ENCODE measurements around the gene R3HDM2. TPM values are rescaled to one million over a fixed set of nuclear protein-coding genes. Genes with fewer than 3 reads are reported as not detected.

Gene R3HDM2
- total RNA-seq, 1 donor from 2014 or later: 46.5 TPM

- Mint-ChIP-seq H3K4me3 (ENCODE audit: unreplicated experiment) (no peak overlapping the region), H3K9me3 (ENCODE audit: low read depth) (no peaks in the 10 kb centered on the region), H3K27me3 (ENCODE audit: low read depth) (no peaks in the 10 kb centered on the region), H3K36me3 (ENCODE audit: low read depth) (peaks cover 4% of the 10 kb centered on the region), H3K4me1 (ENCODE audit: low read depth) (peaks cover 17% of the 10 kb centered on the region), H3K27ac (ENCODE audit: unreplicated experiment) (no peak overlapping the region)
- no peak for TF ChIP-seq CTCF (IDR thresholded peaks at IDR 0.05)
- no peak for DNase-seq (ENCODE audit: low spot score)
These were observed 42.4 kb downstream of the R3HDM2 start for GRCh38 chr12:57388425-57388824.

GRCh38 chr12:57386187-57386720 is 44.6 kb downstream of the R3HDM2 start:
- DNase-seq (ENCODE audit: low spot score): no peak
- Mint-ChIP-seq H3K4me1 (ENCODE audit: low read depth) (peaks cover 17% of the 10 kb centered on the region), H3K36me3 (ENCODE audit: low read depth) (no peaks in the 10 kb centered on the region), H3K4me3 (ENCODE audit: unreplicated experiment) (no peak overlapping the region), H3K27me3 (ENCODE audit: low read depth) (no peaks in the 10 kb centered on the region), H3K27ac (ENCODE audit: unreplicated experiment) (no peak overlapping the region), H3K9me3 (ENCODE audit: low read depth) (no peaks in the 10 kb centered on the region)
- TF ChIP-seq CTCF (IDR thresholded peaks at IDR 0.05): no peak

DNA sequence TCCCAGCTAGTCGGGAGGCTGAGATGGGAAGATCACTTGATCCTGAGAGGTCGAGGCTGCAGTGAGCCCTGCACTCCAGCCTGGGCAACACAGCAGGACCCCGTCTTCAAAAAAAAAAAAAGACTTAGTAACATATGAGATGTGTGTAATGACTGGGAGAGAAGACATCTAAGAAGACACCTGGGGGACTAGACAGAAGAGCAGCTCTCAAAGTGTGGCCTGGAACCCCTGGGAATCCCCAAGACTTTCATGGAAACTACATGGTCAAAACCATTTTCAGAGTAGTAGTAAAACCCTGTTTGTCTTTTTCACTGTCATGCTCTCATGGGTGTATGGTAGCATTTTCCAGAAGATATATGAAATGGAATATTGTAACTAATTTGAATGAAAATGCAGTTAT is 45.3 kb downstream of the R3HDM2 start:
- Mint-ChIP-seq H3K9me3 (ENCODE audit: low read depth) (no peaks in the 10 kb centered on the region), H3K4me1 (ENCODE audit: low read depth) (peaks cover 17% of the 10 kb centered on the region), H3K36me3 (ENCODE audit: low read depth) (peaks cover 1% of the 10 kb centered on the region), H3K27me3 (ENCODE audit: low read depth) (no peaks in the 10 kb centered on the region), H3K4me3 (ENCODE audit: unreplicated experiment) (no peak overlapping the region), H3K27ac (ENCODE audit: unreplicated experiment) (no peak overlapping the region)
- no peak for TF ChIP-seq CTCF (IDR thresholded peaks at IDR 0.05)
- no peak for DNase-seq (ENCODE audit: low spot score)

- Mint-ChIP-seq H3K27ac (ENCODE audit: unreplicated experiment) (no peak overlapping the region), H3K4me3 (ENCODE audit: unreplicated experiment) (no peak overlapping the region), H3K36me3 (ENCODE audit: low read depth) (peaks cover 2% of the 10 kb centered on the region), H3K27me3 (ENCODE audit: low read depth) (no peaks in the 10 kb centered on the region), H3K9me3 (ENCODE audit: low read depth) (no peaks in the 10 kb centered on the region), H3K4me1 (ENCODE audit: low read depth) (peaks cover 15% of the 10 kb centered on the region)
- DNase-seq (ENCODE audit: low spot score): no peak
- no peak for TF ChIP-seq CTCF (IDR thresholded peaks at IDR 0.05)
These were observed 46.4 kb downstream of the R3HDM2 start for GRCh38 chr12:57384478-57384877.

GRCh38 chr12:57381693-57382220 is 49.1 kb downstream of the R3HDM2 start:
- Mint-ChIP-seq H3K36me3 (ENCODE audit: low read depth) (peaks cover 3% of the 10 kb centered on the region), H3K27ac (ENCODE audit: unreplicated experiment) (no peak overlapping the region), H3K9me3 (ENCODE audit: low read depth) (no peaks in the 10 kb centered on the region), H3K4me3 (ENCODE audit: unreplicated experiment) (no peak overlapping the region), H3K4me1 (ENCODE audit: low read depth) (peaks cover 5% of the 10 kb centered on the region), H3K27me3 (ENCODE audit: low read depth) (no peaks in the 10 kb centered on the region)
- TF ChIP-seq CTCF (IDR thresholded peaks at IDR 0.05): no peak
- DNase-seq (ENCODE audit: low spot score): no peak

All from chondrocyte (in vitro differentiated cells).